ENCODE results near the gene MAPK10.
"Not testable (repeated sequence)": the region's sequence is repeated elsewhere in the genome, so short reads cannot be mapped to it uniquely, and the experiment has no call there.

Gene MAPK10

DNA sequence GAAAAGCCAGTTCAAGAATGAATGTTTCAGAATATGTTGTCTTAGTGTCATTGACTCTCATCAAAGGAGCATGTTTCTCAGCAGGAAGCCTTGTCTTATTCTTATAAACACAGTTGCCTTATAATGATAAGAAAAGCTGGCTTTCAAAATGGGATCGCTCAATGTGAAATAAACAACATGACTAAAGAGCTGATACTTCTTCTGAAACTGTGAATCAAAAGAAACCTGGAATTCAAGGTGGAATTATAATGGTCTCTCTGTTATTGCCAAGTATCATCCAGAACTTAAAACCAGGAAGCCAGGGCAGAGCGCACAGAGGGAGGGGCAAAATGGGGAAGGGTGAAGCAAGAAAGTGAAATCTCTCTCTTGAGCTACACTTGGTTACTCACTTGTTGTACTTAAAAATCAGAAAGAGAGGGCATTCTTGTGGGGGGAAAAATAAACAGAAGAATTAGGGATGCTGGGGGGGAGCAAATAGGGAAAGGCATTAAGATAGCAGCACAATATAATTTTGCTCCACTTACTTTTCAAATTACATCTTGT is 270.0 kb downstream of the MAPK10 start:
- no peak overlapping the region for H3K4me3 ChIP-seq (ENCODE audit: low read depth, low read length)
- DNase-seq (ENCODE audit: low read depth): no peak
- no peak for TF ChIP-seq CTCF (IDR thresholded peaks at IDR 0.05; ENCODE audit: low read depth, low read length, missing control alignments)

DNA sequence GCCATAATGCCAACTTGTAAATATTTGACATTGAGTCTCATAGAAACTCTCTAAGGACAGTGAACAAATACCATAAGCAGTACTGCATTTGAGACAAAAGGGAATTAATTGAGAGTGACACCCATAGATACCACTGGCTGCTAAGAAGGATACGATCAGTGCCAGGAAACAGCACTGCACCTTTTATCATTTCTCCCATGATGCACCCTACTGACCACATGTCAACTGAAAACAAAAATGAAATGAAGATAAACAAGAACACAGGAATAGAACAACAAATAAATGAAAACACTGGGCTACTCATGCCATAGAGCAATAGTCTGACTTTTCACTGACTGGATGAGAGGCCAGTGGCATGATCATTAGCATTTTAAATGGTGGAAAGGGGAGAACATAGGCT is 270.8 kb downstream of the MAPK10 start:
- no peak overlapping the region for H3K4me3 ChIP-seq (ENCODE audit: low read depth, low read length)
- no peak for TF ChIP-seq CTCF (IDR thresholded peaks at IDR 0.05; ENCODE audit: low read depth, low read length, missing control alignments)
- DNase-seq (ENCODE audit: low read depth): no peak

DNA sequence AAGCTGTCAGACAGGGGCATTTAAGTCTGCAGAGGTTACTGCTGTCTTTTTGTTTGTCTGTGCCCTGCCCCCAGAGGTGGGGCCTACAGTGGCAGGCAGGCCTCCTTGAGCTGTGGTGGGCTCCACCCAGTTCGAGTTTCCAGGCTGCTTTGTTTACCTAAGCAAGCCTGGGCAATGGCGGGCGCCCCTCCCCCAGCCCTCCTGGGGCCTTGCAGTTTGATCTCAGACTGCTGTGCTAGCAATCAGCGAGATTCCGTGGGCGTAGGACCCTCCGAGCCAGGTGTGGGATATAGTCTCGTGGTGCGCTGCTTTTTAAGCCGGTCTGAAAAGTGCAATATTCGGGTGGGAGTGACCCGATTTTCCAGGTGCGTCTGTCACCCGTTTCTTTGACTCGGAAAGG is 284.1 kb downstream of the MAPK10 start:
- not testable (repeated sequence) for H3K4me3 ChIP-seq (ENCODE audit: low read depth, low read length); DNase-seq (ENCODE audit: low read depth)

GRCh38 chr4:86060341-86060740 is 299.5 kb downstream of the MAPK10 start:
- H3K4me3 ChIP-seq (ENCODE audit: low read depth, low read length): no peak overlapping the region
- no peak for TF ChIP-seq CTCF (IDR thresholded peaks at IDR 0.05; ENCODE audit: low read depth, low read length, missing control alignments)
- no peak for DNase-seq (ENCODE audit: low read depth)

GRCh38 chr4:86058621-86059020 is 301.2 kb downstream of the MAPK10 start:
- no peak overlapping the region for H3K4me3 ChIP-seq (ENCODE audit: low read depth, low read length)
- TF ChIP-seq CTCF (IDR thresholded peaks at IDR 0.05; ENCODE audit: low read depth, low read length, missing control alignments): no peak
- no peak for DNase-seq (ENCODE audit: low read depth)

DNA sequence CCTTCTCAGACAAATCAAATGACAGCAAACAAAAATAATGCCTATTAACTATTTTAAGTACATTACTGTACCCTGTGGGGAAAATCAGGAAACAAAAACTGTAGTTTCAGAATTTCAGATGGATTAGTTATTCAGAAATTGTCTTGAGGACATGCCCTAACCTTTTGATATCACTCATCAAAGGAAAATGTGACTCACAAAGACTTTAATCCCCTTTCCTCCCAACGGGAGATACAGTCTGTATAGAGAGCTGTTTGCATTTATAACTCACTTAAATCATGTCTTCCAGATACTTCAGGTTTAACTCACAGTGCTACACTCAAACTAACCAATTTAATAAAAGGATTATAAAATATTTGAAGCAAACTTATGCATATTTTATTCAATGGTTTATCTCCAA is 304.0 kb downstream of the MAPK10 start:
- no peak for TF ChIP-seq CTCF (IDR thresholded peaks at IDR 0.05; ENCODE audit: low read depth, low read length, missing control alignments)
- H3K4me3 ChIP-seq (ENCODE audit: low read depth, low read length): no peak overlapping the region
- DNase-seq (ENCODE audit: low read depth): no peak

- no peak for DNase-seq (ENCODE audit: low read depth)
- TF ChIP-seq CTCF (IDR thresholded peaks at IDR 0.05; ENCODE audit: low read depth, low read length, missing control alignments): no peak
- no peak overlapping the region for H3K4me3 ChIP-seq (ENCODE audit: low read depth, low read length)
These were observed 305.4 kb downstream of the MAPK10 start for GRCh38 chr4:86054286-86055032.
